SH-SY5Y (cell line): ENCODE measurements around the gene ACTR1B.

Experiments used
- GATA2 ChIP-seq: IDR thresholded peaks from 2 replicates; pipeline ENCODE4 v1.6.1; 2011; ENCODE audit warnings: mild to moderate bottlenecking, low read depth, low read length
- GATA3 ChIP-seq: IDR thresholded peaks from 2 replicates; pipeline ENCODE4 v1.6.1; 2011; ENCODE audit warnings: low read depth, mild to moderate bottlenecking, low read length, moderate library complexity

The ACTR1B gene

DNA sequence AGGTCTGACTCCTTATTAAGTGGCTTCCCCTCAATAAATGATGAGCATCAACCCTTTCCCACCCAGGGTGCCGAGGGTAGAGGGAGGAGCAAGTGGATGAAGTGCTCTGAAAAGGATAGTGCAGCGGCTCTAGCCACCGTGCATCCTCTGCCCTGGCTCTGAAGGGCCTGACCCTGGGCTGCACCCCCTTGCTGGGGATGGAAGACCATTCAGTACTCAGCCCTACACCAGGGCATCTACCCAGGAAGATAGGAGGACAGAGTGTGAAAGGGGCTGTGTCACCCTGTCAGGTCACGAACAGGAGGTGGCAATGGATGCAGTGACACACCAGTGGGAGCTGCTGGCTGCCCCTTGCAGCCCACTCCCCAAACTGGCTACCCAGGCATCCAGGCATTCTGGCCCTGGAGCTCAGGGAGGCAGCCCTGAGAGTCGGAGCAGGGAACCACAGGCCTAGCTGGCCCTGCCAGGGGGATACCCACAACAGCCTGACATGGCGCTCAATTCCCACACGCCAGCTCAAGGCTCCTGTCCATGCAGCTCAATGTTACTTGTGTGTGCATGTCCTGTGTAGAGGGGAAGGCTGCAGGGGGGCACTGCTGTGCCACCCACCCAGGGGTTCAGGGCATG lies 7.6 kb downstream of the ACTR1B start:
- TF ChIP-seq GATA3 (no peak), GATA2 (no peak)

DNA sequence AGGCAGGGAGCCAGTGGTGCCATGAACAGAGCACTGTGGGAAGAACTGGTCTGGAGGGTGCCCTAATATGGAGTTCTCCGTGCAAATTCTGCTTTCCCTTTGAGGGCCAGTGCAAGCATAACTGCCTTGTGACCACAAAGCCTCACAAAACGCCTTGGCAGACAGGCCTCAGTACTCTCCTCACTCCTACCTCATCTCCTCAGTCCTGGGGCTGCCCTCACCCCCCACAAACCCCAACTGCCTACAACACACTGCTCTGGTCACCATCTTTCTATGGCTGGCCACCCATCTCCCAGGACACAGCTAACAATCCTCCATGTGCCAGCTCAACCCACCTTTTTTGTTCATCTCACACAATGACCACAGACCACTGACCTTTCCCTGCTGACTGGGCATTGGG lies 9.1 kb downstream of the ACTR1B start:
- TF ChIP-seq GATA3, result no peak
- TF ChIP-seq GATA2, result no peak

DNA sequence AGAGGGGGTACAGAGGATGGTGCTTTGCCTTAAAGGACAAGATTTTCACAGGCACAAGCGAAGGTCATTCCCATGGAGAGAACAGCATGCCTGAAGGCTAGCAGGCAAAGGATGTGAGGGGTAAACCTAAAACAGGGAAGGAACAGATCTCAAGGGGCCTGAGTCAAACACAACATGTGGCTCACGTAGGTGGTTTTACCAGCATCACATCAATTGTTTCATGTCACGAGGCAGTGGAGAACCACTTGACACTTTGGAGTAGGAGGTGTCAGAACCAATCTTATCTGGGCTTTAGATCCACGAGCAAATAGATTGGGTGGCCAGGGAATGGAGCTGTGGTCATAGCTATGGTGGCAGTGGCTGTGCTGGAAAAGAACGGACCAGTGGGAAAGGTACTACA lies 9.5 kb downstream of the ACTR1B start:
- no peak for TF ChIP-seq GATA2

DNA sequence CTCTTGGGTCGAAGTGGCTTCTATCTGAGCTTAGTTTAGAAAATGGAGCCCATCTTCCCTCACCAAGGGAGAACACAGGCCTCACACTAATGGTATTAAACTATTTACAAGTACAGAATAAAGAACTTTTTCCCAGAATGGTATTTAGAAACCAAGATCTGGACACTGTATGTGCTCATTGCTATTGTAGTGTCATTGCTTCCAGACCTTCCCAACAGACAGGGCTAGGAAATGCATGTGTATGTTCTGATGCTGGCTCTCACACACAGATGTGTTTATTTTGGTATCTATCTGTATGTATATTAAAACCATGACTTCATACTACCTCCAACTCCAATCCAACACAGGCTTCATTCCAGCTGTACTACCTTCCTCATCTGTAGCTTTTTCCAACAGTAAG lies 10.0 kb downstream of the ACTR1B start:
- TF ChIP-seq GATA2 (no peak), GATA3 (no peak)

DNA sequence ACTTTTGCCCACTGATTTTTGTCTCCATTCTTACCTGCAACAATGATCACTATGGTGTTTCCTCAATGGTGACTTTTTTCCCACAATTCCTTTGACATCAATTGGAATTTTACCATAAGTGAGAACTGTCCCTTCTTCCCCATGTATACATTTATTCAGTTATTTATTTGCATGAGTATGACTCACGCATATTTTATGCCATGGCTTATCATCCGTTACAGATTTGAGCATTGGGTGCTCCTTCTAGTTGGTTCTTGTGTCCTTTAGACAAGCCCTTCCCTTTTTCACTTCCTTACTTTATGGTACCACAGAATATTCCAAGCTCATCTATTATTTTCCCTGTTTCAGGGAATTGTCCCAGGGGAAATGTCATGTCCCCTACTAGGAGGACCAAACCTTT lies 10.4 kb downstream of the ACTR1B start:
- TF ChIP-seq GATA3, result no peak
- TF ChIP-seq GATA2, result no peak

DNA sequence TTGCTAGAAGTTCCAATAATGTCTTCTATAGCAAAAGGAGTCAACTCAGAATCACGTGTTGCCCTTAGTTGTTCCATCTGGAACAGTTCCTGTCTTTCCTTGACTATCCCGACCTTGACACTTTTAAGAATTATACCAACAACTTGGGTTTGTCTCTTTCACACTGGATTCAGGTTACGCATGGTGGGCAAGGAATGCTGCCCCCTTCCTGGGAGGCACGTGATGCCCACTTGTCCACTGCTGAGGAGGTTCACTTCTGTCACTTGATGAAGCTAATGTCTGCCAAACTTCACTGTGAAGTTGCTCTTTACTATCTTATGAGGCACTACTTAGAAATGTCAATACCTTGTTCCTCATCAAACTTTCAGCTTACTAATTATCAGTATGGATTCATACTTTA lies 12.7 kb downstream of the ACTR1B start:
- no peak for TF ChIP-seq GATA3
- no peak for TF ChIP-seq GATA2

DNA sequence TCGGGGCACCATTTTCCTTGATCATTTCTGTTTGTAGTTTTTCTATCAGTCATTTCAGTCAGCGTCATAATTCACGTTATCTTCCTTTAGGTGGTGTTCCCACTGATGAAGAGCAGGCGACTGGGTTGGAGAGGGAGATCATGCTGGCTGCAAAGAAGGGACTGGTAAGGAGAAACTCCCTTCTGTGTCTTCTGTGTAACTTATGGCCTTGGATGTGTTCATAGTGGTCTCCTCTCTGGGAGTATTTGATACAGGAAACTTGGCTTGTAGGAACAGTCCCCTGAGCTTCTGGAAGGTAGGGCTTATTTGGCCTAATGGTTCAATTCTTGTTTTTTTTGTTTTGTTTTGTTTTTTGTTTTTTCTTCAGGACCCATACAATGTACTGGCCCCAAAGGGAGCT lies 16.9 kb downstream of the ACTR1B start:
- TF ChIP-seq GATA3 (no peak), GATA2 (no peak)

DNA sequence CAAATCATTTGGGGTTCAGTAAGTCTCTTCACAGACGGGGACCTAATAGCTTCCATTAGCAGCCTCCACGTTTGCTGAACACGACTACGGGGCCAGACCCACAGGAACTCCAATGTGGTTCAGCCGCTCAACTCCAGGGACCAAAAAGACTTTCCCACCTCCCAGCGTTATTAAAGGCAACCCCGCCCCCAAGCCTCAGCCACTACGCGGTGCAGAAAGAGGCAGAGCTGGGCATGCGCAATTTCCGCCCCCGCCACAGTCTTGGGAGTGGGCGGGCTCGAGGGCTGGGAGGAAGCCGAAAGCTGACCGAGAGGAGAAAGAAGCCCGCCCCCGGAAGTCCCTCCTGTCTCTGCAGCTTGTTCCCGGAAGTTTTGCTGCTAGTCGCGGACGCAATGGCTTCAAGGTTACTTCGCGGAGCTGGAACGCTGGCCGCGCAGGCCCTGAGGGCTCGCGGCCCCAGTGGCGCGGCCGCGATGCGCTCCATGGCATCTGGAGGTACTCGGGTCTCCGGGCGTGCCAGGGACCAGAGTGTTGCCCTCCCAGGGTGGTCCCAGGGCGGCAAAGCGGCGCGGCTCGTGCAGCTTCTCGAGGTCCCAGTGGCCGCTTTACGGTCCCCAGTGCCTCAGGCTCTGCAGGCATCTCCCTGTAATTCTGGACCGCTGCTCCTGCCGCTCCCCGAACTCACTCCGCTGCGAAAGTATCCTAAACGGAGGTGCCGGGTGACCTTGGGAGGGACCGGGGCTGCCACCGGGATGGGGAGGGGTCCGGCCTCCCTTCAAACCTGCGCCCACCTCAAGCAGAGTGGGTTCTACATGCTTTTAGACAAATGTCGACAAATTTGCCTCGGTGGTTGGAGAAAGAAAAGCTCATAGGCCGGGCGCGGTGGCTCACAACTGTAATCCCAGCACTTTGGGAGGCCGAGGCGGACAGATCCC lies 17.9 kb downstream of the ACTR1B start, which contains the start of gene COX5B:
Gene COX5B (plus strand): TSS at position 368 of the 935 bp plus-strand sequence. CDS start 25 bp downstream, at position 393.
- TF ChIP-seq GATA3, result no peak
- TF ChIP-seq GATA2, result no peak

DNA sequence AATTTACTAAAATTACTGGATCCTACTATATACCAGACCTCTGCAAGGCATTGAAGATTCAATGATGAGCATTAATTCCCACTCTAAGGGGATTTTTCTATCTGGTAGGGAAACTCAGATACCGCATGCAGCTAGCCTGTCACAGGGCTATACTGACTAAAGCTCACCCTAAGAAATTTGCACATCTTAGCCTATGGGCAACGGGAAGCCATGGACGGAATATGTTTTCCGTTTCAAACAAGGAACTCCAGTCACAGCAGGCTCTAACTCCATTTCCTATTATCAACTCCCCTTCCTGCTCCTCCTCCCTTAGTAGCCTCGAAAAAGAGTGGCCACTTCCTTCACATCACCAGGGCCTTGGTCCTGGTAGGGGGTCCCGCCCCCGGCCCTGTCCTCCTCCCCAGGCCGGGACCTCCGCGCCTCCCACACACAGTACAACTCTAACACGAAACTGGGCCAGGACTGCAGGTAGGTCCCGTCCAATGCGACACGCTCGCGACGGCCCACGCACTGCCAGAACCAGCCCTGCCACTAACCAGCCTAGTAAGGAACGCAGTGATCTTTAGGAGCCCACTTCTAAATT lies 18.6 kb downstream of the ACTR1B start:
- TF ChIP-seq GATA2 (no peak), GATA3 (no peak)

DNA sequence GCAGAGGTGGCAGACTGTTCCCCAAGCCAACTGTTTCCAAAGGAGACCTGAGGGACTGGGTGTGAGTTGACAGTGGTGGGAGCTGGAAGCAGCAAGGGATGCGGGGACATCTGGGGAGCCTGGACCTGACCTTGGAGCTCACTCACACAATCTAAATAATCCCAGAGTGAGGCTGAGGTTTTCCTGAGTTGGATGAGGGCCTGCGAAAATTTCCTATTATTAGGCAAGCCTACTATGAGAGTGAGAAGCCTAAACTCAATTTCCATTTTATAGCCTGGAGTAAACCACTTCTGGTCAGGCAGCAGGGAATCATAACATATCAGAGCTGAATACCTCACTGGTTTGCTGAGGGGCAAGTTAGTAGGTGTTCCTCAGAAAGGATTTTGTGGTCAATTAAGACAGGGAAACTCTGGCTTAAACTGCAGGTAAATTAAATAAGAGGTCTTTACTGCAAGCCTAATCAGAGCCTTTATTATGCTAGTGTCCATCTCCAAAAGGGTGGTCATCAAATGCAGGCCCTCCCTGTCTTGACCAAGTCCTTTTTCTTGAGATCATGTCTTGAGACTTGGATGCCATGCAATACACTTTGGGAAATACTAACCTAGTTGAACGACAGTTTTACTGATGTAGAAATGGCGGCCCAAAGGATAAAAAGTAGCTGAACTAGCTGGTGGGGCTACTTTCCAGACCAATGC lies 19.7 kb downstream of the ACTR1B start:
- TF ChIP-seq GATA2 (no peak), GATA3 (no peak)

DNA sequence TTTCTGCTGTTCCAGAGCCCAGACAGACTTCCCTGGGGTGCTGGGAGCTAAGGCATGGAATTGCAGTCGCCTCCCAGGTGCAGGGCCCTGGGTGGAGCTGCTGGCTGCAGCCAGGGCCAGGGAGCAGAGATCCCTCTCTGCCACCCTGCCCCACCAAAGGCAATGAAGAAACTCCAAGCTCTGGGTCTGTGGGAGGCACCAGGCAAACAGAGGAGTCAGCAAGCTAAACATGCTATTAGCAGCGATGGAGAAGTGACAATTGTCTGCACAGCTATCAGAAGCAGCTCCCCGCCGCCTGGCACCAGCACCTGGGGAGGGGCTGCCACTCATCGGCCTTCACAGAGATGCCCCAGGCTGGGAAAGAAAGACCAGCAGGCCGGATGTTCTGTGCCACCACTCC lies 45.9 kb downstream of the ACTR1B start:
- TF ChIP-seq GATA3 (no peak), GATA2 (no peak)
